Stimulated activated CD8-positive, alpha-beta memory T cell treated with anti-CD3 and anti-CD28 coated beads, Interleukin-12 subunit alpha, Interleukin-12 subunit beta, amount 100 ng/mL, for 4 hours (primary cell): ENCODE results near the gene RAD23A.
"Not testable (repeated sequence)": the region's sequence is repeated elsewhere in the genome, so short reads cannot be mapped to it uniquely, and the experiment has no call there.

Experiments used
- DNase-seq: peaks from one replicate; pipeline ENCODE4 v3.0.0-alpha.2; 2020; ENCODE audit warnings: low read depth

RAD23A gene

GRCh38 chr19:12955575-12955974 lies 9.9 kb downstream of the RAD23A start:
- DNase-seq: not testable (repeated sequence)

DNA sequence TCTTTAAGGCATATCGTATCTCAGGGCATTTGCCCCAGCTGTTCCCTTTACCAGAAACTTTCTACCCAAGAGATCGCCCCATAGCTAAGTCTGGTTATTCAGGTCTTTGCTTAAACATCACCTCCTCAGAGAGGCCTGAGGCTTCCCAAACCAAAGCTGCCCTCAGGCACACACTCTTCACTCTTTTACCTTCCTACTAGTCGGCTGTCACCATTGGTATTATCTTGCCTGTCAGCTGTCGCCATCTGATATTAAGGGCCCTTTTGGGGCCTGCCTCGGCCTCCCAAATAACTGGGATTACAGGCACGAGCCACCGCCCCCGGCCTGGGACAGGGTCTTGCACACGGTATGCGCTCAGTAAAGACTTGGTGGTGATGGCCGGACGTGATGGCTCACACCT lies 10.3 kb downstream of the RAD23A start:
- DNase-seq: no peak

DNA sequence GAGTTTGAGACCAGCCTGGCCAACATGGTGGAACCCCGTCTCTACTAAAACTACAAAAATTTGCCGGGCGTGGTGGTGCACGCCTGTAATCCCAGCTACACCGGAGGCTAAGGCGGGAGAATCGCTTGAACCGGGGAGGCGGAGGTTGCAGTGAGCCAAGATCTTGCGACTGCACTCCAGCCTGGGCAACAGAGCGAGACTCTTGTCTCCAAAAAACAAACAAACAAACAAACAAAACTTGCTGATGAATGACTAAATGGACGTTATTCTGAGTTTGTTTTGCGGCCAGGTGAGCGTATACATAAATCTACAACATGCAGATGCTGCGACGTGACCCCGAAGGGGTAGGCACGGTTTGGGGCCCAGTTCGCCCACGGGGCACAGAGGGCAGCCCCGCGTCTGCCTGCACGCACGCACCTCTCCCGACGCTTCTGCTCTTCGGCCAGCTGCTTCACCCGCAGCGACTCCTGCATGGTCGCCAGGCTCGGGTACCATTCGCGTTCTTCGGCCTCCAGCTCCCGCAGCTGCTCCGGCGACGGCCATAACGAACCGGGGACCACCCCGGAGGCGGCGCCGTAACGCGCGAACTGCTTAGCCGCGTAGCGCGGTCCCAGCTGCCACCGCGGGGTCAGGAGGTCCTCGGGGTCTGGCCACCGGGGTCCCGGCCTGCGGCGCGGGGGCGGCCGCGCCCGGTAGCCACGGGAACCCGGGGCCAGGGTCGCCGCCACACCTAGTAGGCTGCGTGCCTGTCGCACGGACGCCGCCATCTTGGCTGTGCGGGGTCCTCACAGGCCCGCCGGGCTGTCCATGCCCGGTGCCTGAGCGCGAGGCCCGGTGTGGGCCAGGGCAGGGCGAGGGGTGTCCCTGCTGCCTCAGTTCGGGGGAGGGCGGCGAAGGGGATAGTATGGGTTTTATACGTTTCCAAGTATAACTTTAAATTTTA lies 11.1 kb downstream of the RAD23A start, which contains the start of gene GADD45GIP1:
Gene GADD45GIP1, minus strand, starts transcription at position 778 of the 943 bp plus-strand sequence. Its CDS starts 11 bp downstream, at position 767.
- DNase-seq: peak; percentile 73

DNA sequence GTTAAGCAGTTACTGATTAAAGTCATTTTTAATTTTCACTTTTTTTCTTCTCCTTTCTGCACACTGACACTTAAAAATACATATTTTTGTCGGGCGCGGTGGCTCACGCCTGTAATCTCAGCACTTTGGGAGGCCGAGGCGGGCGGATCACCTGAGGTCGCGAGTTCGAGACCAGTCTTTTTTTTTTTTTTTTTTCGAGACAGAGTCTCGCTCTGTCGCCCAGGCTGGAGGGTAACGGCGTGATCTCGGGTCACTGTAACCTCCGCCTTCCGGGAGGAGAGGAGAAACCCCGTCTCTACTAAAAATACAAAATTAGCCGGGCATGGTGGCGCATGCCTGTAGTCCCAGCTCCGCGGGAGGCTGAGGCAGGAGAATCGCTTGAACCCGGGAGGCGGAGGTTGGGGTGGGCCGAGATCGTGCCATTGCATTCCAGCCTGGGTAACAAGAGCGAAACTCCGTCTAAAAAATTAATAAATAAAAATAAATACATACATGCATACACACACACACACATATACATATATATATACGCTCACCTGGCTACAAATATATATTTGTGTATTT lies 11.8 kb downstream of the RAD23A start:
- not testable (repeated sequence) for DNase-seq

GRCh38 chr19:12959481-12959880 lies 13.8 kb downstream of the RAD23A start:
- DNase-seq: no peak

- DNase-seq: peak; percentile 68
Measured at GRCh38 chr19:12965017-12965811, 19.6 kb downstream of the RAD23A start.

DNA sequence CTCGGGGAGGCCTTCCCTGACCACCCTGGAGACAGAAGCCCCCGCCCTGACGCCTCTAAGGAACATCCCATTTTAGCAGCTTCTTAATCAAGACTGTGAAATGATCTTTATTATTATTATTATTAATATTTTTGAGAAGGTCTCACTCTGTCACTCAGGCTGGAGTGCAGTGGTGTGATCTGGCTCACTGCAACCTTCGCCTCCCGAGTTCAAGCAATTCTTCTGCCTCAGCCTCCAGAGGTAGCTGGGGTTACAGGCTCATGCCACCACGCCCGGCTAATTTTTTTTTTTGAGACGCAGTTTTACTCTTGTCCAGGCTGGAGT lies 20.1 kb downstream of the RAD23A start:
- DNase-seq: no peak

DNA sequence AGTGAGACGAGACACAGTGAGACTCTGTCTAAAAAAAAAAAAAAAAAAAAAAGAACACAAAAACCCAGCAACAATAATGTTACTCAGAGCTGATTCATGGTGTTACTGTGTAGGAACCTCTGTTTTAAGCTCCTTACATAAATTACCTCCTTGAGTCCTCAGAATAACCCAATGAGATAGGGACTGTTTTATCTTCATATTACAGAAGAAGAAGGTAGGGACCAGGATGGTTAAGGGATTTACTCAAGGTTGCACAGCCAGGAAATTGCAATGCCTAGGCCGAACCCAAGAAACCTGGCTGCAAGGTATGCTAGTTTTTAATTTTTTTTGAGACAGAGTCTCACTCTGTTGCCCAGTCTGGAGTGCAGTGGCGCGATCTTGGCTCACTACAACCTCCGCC lies 22.2 kb downstream of the RAD23A start:
- no peak for DNase-seq

- DNase-seq: no peak
Measured at GRCh38 chr19:12969292-12969988, 23.8 kb downstream of the RAD23A start, which contains the start of gene DAND5. Gene DAND5, plus strand, starts transcription at chr19:12969576. Its CDS starts 85 bp downstream, at chr19:12969661.

- no peak for DNase-seq
Measured at GRCh38 chr19:12970070-12970820, 24.6 kb downstream of the RAD23A start.

DNA sequence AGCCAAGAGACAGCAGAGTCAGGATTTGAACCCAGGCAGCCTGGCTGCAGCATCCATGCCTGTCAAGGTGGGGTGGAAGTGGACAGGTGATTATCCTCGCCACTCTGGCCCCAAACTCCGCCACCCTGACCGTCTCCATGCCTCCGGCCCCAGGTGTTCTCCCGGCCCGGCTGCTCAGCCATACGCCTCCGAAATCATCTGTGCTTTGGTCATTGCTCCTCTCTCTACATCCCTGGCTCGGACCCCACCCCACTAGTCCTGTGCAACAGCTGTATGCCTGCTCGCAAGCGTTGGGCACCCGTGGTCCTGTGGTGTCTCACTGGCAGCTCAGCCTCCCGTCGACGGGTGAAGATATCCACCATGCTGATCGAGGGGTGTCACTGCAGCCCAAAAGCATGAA lies 27.6 kb downstream of the RAD23A start:
- DNase-seq: no peak

DNA sequence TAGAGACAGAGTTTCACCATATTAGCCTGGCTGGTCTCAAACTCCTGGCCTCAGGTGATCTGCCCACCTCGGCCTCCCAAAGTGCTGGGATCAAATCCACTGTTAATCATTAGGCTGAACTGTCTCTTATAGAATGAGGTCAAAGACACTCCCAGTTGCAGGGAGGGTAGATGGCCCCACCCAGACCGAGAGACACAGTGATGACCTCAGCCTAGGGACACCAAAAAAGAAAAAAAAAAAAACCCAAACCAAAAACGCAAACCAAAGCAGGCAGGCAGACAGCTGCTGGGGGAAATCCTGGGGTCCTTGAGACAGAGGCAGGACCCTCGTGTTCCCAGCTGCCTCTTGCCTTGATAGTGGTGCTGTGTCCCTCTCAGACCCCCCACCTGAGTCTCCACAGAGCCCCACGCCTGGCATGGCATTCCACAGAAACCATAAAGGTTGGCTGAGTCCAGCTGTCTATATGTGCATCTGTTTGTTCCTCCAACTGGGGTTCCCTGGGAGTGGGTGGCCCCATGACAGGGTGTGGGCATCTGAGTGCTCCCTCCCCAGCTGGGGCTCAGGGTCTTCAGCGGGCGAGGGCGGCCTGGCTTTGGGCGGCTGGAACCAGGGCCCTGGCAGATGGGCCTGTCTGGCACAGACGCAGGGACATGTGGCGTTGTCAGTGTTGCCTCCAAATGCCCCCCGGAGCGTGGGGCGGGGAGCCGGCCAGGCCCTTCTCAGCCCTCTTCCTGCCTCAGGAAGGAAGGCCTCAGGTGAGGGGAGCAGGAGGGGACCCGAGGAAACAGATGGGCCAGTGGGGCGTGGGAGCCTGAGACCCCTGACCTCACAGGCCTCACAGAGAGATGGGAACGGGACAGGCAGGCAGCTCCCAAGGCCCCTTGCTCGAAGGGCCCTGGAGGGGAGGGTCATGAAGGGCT lies 28.9 kb downstream of the RAD23A start:
- no peak for DNase-seq

DNA sequence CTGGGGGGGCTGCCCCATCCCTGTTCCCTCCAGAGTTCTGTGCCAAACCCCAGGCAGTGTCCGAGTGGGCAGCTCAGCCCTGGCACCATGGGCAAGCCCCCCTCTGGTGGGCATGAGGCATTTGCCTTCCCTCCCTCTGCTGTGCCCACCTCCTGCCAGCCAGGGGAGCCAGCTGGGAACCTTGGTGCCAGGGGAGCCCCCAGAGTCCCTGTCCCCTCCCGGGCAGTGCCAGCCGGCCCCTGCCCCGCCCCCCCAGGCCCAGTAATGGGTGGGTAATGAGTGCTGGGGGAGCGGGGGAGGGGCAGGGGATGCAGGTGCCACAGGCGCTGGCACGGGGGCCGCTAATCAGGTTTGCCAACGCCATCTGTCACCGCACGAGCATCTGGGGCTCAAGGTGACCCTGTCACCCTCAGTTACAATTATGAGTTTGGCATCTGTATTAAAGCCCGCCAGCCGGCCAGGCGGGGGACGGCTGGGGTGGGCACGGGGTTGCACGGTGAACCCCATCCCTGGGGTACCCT lies 29.6 kb downstream of the RAD23A start:
- DNase-seq: no peak

- DNase-seq: not testable (repeated sequence)
Measured at GRCh38 chr19:12976109-12976508, 30.4 kb downstream of the RAD23A start.

DNA sequence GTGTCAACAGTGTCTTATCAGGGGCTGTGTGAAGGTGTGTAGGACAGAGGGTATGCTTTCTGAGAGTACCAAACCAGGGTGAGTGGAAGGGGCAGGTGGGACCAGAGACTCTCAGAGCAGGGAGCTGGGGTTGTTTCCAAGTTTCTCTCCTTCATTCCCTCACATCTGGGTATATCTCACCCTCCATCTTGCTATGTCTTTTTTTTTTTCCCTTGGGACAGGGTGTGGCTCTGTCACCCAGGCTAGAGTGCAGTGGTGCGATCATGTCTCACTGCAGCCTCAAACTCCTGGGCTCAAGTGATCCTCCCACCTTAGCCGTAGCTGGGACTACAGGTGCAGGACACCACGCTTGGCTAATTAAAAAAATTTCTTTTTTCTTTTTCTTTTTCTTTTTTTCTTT lies 34.3 kb downstream of the RAD23A start:
- DNase-seq: no peak

DNA sequence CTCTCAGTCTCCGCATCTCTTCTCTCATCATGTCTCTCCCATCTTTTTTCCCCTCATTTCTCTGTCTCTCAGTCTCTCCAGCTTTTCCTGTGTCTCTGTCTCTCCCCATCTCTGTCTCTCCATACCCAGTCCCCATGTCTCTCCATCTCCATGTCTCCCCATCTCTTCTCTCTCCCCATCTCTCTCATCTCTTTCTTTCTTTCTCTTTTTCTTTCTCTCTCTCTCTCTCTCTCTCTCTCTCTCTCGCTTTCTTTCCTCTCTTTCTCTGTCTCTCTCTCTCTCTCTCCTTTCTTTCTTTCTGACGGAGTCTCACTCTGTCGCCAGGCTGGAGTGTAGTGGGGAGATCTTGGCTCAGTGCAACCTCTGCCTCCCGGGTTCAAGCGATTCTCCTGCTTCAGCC lies 37.0 kb downstream of the RAD23A start:
- DNase-seq: no peak

DNA sequence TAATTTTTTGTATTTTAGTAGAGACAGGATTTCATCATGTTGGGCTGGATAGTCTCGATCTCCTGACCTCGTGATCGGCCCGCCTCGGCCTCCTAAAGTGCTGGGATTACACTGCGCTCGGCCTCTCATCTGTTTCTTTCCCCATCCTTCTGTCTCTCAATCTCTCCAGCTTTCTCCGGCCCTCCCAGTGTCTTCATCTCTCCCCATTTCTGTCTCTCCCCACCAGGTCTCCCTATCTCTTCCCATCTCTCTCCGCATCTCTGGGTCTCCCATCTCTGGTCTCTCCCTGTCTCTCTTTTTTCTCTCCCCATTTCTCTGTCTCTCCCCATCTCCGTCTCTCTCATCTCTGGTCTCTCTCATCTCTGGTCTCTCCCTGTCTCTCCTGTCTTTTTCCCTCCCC lies 37.4 kb downstream of the RAD23A start:
- no peak for DNase-seq

GRCh38 chr19:12983542-12984142 lies 38.0 kb downstream of the RAD23A start:
- DNase-seq: peak; percentile 72

GRCh38 chr19:12984143-12984627 lies 38.5 kb downstream of the RAD23A start:
- DNase-seq: no peak
